GM21737 (cell line): Measurements from ENCODE around the gene FNTB.
"Not testable (repeated sequence)": the region's sequence is repeated elsewhere in the genome, so short reads cannot be mapped to it uniquely, and the experiment has no call there.

ENCODE experiments used
- ATAC-seq: cut with Tn5 transposase; IDR thresholded peaks from one replicate; pipeline ENCODE4 v1.9.1; 2021; ENCODE audit warnings: mild to moderate bottlenecking, moderate library complexity; ENCODE audit not compliant: unreplicated experiment

The FNTB gene

GRCh38 chr14:65011538-65011937 is 24.8 kb downstream of the FNTB start:
- ATAC-seq, result no peak

DNA sequence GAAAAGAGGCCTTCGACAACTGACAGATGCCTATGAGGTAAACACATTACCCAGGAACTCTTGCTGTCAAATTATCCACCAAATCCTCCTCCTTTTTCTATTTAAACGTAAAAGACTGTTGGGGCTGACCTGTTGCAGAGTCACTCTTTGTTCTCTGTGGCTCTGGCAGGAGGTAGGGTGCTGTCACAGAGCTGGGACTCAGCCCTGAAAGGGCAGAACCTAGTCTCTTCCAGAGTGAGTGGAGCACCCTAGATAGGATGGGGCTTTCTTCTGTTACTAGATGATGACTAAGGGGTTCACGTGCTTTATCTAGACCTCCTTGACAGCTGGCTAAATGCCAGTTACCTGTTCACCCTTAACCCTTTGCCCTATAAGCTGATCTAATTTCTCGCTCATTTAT is 25.7 kb downstream of the FNTB start:
- no peak for ATAC-seq

DNA sequence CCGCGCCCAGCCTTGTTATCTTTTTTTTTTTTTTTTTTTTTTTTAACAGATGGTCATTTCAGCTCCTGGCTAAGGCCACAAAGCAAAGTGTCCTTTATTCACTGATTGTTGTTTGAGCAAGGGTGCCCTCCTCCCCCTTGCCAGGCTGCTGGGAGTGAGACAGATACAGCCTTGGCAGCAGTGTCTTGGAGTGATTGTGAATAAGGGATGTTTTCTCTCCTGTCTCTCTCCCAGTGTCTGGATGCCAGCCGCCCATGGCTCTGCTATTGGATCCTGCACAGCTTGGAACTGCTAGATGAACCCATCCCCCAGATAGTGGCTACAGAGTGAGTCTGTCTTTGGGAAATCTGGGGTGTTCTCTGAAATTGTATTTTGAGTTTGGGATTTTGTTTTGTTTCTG is 28.7 kb downstream of the FNTB start:
- ATAC-seq, result no peak

- ATAC-seq, result no peak
Measured at GRCh38 chr14:65016471-65016870, 29.8 kb downstream of the FNTB start.

GRCh38 chr14:65019944-65020566 is 33.4 kb downstream of the FNTB start:
- peak; percentile 59 for ATAC-seq

GRCh38 chr14:65024957-65025356 is 38.3 kb downstream of the FNTB start:
- no peak for ATAC-seq

GRCh38 chr14:65025818-65026217 is 39.1 kb downstream of the FNTB start:
- no peak for ATAC-seq

DNA sequence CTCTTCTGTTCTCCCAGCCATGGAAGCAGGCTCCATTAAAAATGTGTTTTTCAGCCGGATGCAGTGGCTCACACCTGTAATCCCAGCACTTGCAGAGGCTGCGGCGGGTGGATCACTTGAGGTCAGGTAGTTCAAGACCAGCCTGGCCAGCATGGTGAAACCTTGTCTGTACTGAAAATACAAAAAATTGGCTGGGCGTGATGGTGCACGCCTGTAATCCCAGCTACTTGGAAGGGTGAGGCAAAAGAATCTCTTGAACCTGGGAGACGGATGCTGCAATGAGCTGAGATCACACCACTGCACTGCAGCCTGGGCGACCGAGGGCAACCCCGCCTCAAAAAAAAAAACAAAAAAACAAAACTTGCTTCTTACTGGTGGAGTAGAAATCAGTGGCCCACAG is 39.8 kb downstream of the FNTB start:
- ATAC-seq, result no peak

- no peak for ATAC-seq
Measured at GRCh38 chr14:65027127-65027799, 40.6 kb downstream of the FNTB start.

DNA sequence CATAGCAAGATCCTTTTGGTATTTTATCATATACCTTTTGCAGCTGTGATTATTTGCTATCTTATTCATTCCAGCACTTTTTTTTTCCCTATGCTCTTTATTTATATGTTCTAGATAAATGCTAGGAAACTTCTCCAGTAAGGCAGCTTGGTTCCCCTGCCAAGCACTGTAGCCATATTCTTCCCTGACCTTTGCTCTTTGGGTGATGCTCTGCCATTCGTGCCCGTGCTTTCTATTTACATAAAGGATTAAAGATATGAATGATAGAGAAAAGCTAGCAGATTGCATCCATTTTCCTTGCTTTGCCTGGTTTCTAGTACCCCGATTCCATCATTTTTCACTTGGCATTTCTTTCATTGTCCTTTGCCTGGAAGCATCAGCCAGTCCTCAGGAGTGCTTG is 42.2 kb downstream of the FNTB start:
- no peak for ATAC-seq

- not testable (repeated sequence) for ATAC-seq
Measured at GRCh38 chr14:65031321-65031720, 44.6 kb downstream of the FNTB start.

- ATAC-seq, result no peak
Measured at GRCh38 chr14:65032319-65032718, 45.6 kb downstream of the FNTB start.

DNA sequence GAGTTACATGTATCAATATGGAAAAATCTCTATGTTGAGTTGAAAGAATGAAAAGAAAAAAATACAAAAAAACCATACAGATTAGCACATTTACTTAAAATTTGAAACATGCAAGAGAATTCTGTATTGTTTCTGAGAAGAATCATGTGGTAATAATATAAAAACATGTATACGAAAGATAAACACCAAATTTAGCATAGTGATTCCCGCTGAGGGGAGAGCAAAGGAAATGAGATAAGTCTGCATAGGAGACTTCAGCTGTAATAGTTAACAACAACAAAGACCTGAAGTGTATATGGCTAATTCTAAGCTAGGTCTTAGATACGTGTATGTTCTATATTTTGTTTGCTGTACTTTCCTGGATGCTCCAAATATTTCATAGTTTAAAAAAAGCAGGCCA is 46.5 kb downstream of the FNTB start:
- no peak for ATAC-seq

- no peak for ATAC-seq
Measured at GRCh38 chr14:65034021-65034420, 47.3 kb downstream of the FNTB start.

DNA sequence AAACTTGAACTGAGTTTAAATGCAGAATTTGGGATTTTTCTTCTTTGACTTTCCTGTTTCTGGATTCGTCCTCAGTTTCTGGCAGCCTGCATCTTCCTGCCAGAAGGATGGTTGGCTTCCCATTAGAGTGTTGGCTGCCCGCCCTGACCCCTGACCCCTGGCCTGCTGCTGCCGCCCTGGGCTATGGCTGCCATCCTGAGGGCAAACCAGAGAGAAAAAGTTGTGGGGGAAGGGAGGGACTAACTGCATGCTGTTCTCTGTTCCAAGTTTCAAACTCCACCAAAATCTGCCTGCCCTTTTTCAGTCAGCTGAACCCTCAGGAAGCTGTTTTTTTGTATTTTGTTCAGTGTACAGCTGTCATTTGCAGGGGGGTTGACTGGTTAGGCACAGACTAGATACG is 48.4 kb downstream of the FNTB start:
- ATAC-seq, result no peak

DNA sequence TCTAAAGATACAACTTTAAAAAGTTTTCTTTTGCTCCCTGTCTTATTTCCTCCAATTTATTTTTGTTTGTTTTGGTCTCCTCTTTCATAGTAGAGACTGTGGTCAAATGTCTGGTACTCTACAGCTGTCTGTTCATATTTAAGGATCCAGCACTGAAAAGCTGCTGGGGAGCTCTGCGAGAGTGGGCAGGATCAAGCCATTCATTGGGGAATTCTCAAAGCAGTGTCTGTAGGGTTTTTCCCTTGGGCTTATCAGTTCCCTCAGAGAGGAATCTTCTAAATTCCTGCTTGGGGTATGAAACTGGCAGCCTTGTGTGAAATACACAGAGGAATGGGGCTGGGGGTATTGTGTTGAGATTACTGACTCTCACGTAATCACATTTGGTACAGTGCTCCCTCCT is 52.3 kb downstream of the FNTB start:
- no peak for ATAC-seq

DNA sequence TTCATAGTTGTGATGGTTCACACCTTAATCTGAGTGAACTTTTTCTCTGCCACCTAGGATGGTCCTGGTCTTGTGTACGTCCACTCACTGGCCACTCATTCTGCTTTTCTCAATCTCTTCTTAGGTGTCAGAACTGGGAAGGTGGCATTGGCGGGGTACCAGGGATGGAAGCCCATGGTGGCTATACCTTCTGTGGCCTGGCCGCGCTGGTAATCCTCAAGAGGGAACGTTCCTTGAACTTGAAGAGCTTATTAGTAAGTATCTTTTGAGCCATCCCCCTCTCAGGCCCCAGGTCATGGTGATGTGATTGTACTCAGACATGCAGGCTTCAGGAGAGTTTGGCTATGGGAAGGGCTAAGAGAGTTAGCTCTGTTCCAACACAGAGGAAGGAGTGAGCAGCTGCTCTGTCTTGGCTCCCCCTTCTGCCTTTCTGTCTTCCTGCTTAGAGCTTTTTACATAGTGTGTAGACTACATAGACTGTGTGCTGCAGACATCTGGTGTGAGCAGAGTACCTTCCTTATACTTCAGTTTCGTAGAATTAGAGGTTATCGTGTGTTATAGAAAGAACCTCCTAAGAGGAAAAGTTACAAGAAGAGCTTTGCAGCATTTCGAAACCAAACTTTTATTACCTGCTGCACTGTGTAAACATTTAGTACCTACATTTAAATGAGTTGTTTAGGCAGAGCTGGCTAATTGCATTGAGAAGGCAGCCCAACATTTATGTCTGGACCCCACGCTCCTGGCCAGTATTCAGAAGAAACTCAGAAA is 54.2 kb downstream of the FNTB start:
- ATAC-seq, result no peak

GRCh38 chr14:65041434-65041915 is 54.8 kb downstream of the FNTB start:
- ATAC-seq, result no peak

- no peak for ATAC-seq
Measured at GRCh38 chr14:65042296-65042695, 55.6 kb downstream of the FNTB start.

DNA sequence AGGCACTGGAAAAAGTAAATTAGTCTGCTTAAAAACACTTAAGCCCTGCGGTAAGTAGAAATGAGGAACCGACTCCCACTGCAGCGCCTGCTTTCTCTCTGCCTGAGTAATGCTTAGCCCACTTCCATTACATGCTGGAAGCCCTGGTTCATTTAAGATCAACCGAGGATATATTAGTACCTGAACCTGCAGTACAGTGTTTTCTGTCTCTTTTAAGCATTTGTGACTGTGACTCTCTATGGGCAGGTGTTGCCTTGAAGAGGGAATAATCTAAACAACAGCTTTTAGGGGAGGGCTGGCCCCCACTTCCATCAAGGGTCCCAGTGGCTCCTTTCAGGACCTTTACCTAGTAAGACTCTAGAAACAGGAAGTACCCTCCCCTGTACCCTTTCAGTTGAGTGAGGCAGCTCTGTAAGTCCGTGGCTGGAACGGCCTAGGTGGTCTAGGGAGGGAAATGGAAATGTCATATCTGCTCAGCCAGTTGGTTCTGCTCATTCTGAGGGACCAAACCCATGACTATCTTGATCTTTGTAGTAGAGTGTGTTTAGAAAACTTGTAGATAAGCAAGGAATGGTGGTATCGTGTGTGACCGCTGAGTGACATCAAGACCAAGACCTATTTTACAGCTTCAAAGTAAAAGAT is 56.2 kb downstream of the FNTB start:
- ATAC-seq, result no peak

DNA sequence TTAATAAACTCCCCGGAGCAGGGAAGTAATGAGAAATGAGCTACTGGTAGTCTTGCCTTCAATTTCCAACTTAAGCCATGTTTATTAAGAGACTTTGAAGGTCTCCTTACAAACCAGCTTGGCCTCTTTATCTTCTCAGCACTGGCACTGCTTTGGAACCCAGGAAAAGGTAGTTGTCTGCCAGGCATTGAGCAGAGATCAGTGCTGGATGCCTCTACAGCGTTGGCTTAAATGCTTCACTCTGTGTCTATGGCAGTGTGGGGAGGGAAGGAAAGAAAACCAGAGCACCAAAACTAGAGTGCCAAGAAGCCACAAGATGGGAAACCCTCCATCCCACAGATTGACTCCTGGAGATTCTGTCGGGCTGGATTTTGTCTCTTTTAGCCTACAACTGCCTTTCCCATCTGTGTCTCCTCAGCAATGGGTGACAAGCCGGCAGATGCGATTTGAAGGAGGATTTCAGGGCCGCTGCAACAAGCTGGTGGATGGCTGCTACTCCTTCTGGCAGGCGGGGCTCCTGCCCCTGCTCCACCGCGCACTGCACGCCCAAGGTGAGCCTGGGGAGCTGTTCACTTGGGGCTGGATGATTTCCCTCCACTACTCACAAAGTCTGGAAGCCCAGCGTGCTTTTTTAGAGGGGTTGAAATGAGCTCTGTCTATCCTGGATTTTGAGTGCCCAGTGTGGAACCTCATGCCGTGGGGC is 57.3 kb downstream of the FNTB start:
- no peak for ATAC-seq
